HL-60 (cell line): Measurements from ENCODE around the gene PTPRR.

Source experiments
- DNase-seq, 2 experiments: peaks; one replicate each; pipeline ENCODE4 v3.0.0-alpha.2; 2010 to 2020; ENCODE audit warnings: low read depth in 1 of 2, low spot score in 1 of 2
- H3K27ac ChIP-seq: fragments of 250-450 bp; sonication (Bioruptor Pico); replicated peaks from 2 replicates; pipeline ENCODE4 v1.5.1; 2020; ENCODE audit warnings: mild to moderate bottlenecking, moderate library complexity
- H3K27me3 ChIP-seq: fragments of 250-450 bp; sonication (Bioruptor Pico); 2 replicates; pipeline ENCODE4 v1.5.1; 2021; ENCODE audit warnings: mild to moderate bottlenecking, moderate library complexity; ENCODE audit not compliant: insufficient read depth, poor library complexity, severe bottlenecking
- H3K4me3 ChIP-seq: replicated peaks from 2 replicates; pipeline ENCODE4 v1.5.1; 2011; ENCODE audit warnings: mild to moderate bottlenecking, control low read depth, low read length; ENCODE audit not compliant: insufficient read depth
- CTCF ChIP-seq: IDR thresholded peaks from one replicate; pipeline ENCODE4 v1.5.1; 2011; ENCODE audit warnings: low read length, control low read depth, inconsistent platforms; ENCODE audit not compliant: insufficient read depth
- GABPA ChIP-seq: IDR thresholded peaks from 2 replicates; pipeline ENCODE4 v1.6.1; 2012; ENCODE audit warnings: low read depth
- POLR2AphosphoS5 ChIP-seq: IDR thresholded peaks from 2 replicates; pipeline ENCODE4 v1.6.1; 2012; ENCODE audit warnings: low read depth
- SPI1 ChIP-seq: IDR thresholded peaks from 2 replicates; pipeline ENCODE4 v1.6.1; 2012; ENCODE audit warnings: low read depth, mild to moderate bottlenecking, borderline replicate concordance
- long read RNA-seq: library from polyadenylated mRNA; unstranded; transcript quantifications from one replicate; pipeline ENCODE4 v2.0.0, GENCODE V29; 2020
- TF ChIP-seq, protein P1 (sequence below): IDR thresholded peaks from 2 replicates; pipeline ENCODE4 v1.6.1; 2012; ENCODE audit warnings: low read depth; ENCODE audit not compliant: insufficient replicate concordance

Gene PTPRR
- long read RNA-seq = 0 reads

DNA sequence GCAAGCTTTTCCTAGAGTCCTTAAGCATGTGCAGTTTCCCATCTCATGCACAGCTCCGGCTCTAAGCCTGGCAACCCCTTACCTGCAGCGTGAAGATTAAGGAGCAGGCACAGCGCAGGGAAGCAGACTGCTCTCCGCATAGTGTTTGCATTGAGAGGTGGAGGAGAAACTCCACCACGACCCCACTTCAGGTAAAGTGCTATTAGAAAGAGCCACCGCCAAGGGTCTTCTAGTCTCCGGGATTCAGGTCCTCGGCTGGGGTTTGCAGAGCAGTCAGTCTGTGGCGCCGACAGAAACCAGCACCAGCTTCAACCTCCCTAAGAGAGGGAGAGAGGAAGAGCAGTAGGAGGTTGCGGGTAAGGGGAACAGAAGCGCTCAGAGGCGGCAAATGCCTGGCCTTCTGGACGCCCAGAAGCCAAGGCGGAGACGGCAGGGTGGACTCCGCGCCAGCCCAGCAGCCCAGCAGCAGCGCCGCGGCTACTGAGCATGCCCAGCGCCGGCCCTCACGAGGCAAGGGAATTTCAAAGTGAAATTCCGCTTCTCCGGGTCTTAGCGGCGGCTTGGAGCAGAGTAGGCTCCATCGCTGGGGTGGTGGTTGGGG, at the start of gene PTPRR:
TSS of gene PTPRR (minus strand) at position 488 of the 601 bp plus-strand sequence. CDS start at position 140, 348 bp downstream.
- Histone ChIP-seq H3K27ac (no peak within 1 kb of the TSS), H3K4me3 (no peak within 1 kb of the TSS), H3K27me3 (no peaks in the 10 kb centered on the region)
- no peak for DNase-seq
- no peak for TF ChIP-seq SPI1
- TF ChIP-seq, protein P1, sequence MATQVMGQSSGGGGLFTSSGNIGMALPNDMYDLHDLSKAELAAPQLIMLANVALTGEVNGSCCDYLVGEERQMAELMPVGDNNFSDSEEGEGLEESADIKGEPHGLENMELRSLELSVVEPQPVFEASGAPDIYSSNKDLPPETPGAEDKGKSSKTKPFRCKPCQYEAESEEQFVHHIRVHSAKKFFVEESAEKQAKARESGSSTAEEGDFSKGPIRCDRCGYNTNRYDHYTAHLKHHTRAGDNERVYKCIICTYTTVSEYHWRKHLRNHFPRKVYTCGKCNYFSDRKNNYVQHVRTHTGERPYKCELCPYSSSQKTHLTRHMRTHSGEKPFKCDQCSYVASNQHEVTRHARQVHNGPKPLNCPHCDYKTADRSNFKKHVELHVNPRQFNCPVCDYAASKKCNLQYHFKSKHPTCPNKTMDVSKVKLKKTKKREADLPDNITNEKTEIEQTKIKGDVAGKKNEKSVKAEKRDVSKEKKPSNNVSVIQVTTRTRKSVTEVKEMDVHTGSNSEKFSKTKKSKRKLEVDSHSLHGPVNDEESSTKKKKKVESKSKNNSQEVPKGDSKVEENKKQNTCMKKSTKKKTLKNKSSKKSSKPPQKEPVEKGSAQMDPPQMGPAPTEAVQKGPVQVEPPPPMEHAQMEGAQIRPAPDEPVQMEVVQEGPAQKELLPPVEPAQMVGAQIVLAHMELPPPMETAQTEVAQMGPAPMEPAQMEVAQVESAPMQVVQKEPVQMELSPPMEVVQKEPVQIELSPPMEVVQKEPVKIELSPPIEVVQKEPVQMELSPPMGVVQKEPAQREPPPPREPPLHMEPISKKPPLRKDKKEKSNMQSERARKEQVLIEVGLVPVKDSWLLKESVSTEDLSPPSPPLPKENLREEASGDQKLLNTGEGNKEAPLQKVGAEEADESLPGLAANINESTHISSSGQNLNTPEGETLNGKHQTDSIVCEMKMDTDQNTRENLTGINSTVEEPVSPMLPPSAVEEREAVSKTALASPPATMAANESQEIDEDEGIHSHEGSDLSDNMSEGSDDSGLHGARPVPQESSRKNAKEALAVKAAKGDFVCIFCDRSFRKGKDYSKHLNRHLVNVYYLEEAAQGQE = no peak
- TF ChIP-seq GABPA = no peak
- no peak for TF ChIP-seq POLR2AphosphoS5
- no peak for TF ChIP-seq CTCF

- Histone ChIP-seq H3K27me3 (no peaks in the 10 kb centered on the region), H3K27ac (no peak overlapping the region), H3K4me3 (no peak overlapping the region)
- TF ChIP-seq, protein P1 = no peak
- TF ChIP-seq CTCF = no peak
- TF ChIP-seq POLR2AphosphoS5 = no peak
- DNase-seq = no peak
Observed at GRCh38 chr12:70966996-70967790, 46.7 kb upstream of the PTPRR start.

DNA sequence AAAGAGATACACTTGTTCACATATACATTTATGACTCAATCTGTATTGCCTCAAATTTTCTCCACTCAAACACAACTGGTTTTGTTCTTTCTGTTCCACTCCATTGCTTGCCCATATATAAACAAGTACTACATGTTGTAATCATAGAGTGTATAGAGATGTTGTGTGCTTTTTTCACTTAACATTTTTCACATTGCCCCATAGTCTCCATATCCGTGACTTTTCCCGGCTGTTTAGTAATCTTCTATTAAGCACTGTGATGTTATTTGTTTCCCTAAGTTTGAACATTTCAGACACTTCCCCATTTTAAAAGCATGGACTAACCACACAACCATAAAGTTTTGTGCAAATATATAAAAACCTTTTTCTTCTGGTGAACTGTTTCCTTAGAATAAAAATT, 45.5 kb upstream of the PTPRR start:
- no peak for DNase-seq
- Histone ChIP-seq H3K27me3 (no peaks in the 10 kb centered on the region), H3K27ac (no peak overlapping the region), H3K4me3 (no peak overlapping the region)
- no peak for TF ChIP-seq GABPA
- TF ChIP-seq POLR2AphosphoS5 = no peak
- peak; percentile 36; the same call in 1 of the 2 replicates for TF ChIP-seq SPI1

GRCh38 chr12:70964867-70965510, 44.5 kb upstream of the PTPRR start:
- H3K27ac ChIP-seq = no peak overlapping the region
- H3K27me3 ChIP-seq = no peaks in the 10 kb centered on the region
- H3K4me3 ChIP-seq = no peak overlapping the region
- no peak for DNase-seq
- TF ChIP-seq, protein P1 = no peak
- TF ChIP-seq GABPA (no peak), CTCF (no peak), POLR2AphosphoS5 (no peak), SPI1 (no peak)
